HCT116 (cell line): ENCODE data around the gene MPV17. TPM values are rescaled to one million over a fixed set of nuclear protein-coding genes. Genes with fewer than 3 reads are reported as not detected.

Experiments
- ATAC-seq: fragments of 200-7000 bp; cut with Tn5 transposase; 2 replicates; pipeline ENCODE4 v1.9.1; 2020; ENCODE audit warnings: mild to moderate bottlenecking, moderate library complexity
- BruUV-seq: library from RNA; stranded (reverse); fragments of 400-500 nt; replicated peaks from 2 replicates; lab custom pipeline; 2021; lab: Mats Ljungman, UMichigan
- CTCF ChIA-PET: fragments of 300-600 bp; sonication (Branson Sonifier 250); formaldehyde crosslinking; loops from one replicate; lab custom pipeline; 2021; ENCODE audit warnings: antibody characterized with exemption; lab: Charles Lee
- POLR2A ChIA-PET: fragments of 300-600, 350-600 bp; sonication (Branson Sonifier 250); formaldehyde crosslinking; loops from one replicate; lab custom pipeline; 2021; ENCODE audit warnings: antibody characterized with exemption; lab: Charles Lee
- RAD21 ChIA-PET, 2 experiments: fragments of 300-600 bp; sonication (Branson Sonifier 250); formaldehyde crosslinking; loops; one replicate each; lab custom pipeline; 2023; ENCODE audit warnings: low total read pairs in 2 of 2; ENCODE audit not compliant: uncharacterized antibody in 2 of 2, unreplicated experiment in 2 of 2, low non-redundant PET in 1 of 2; lab: Charles Lee
- DNase-seq: peaks from one replicate; pipeline ENCODE4 v3.0.0-alpha.2; 2010; ENCODE audit warnings: low read depth, low spot score
- H2AFZ ChIP-seq: fragments of 200-600 bp; shearing (Covaris generic), sonication (generic); 2 replicates; pipeline ENCODE4 v1.6.1; 2017; ENCODE audit warnings: low read depth, mixed run types, mixed read lengths, antibody characterized with exemption, low read length; ENCODE audit not compliant: poor library complexity, severe bottlenecking
- H3K27ac ChIP-seq: 2 replicates; pipeline ENCODE4 v1.5.1; 2012; ENCODE audit warnings: low read depth, low read length
- H3K27me3 ChIP-seq: fragments of 200-600 bp; sonication (generic); 2 replicates; pipeline ENCODE4 v1.6.1; 2016; ENCODE audit warnings: mixed run types, low read length, mixed read lengths; ENCODE audit not compliant: insufficient read depth
- H3K36me3 ChIP-seq, 2 experiments: fragments of 200-500 bp in 1 of 2; fragments of 200-600 bp in 1 of 2; sonication (Bioruptor generic) in 1 of 2; sonication (generic) in 1 of 2; 2 replicates each; pipeline versions ENCODE4 v1.5.1 to v1.6.1; 2014 to 2016; ENCODE audit warnings: low read length in 2 of 2, inconsistent platforms in 1 of 2, mixed read lengths in 1 of 2, mixed run types in 1 of 2; ENCODE audit not compliant: insufficient read depth in 2 of 2, control insufficient read depth in 1 of 2
- H3K4me1 ChIP-seq, 2 experiments: fragments of 200-600 bp in 1 of 2; sonication (generic) in 1 of 2; 2 replicates each; pipeline versions ENCODE4 v1.5.1 to v1.6.1; 2012 to 2017; ENCODE audit warnings: low read length in 2 of 2, inconsistent platforms in 1 of 2, mild to moderate bottlenecking in 1 of 2, mixed read lengths in 1 of 2, mixed run types in 1 of 2, moderate library complexity in 1 of 2; ENCODE audit not compliant: insufficient read depth in 2 of 2, control insufficient read depth in 1 of 2
- H3K4me2 ChIP-seq: fragments of 200-600 bp; sonication (generic); 2 replicates; pipeline ENCODE4 v1.6.1; 2017; ENCODE audit warnings: mixed run types, low read length, mixed read lengths
- H3K4me3 ChIP-seq, 2 experiments: fragments of 200-600 bp in 1 of 2; sonication (generic) in 1 of 2; replicated peaks in 1 of 2; 2 replicates each; pipeline ENCODE4 v1.5.1; 2011 to 2016; ENCODE audit warnings: low read length in 2 of 2, control low read depth in 1 of 2, low read depth in 1 of 2, mild to moderate bottlenecking in 1 of 2, mixed read lengths in 1 of 2, mixed run types in 1 of 2
- H3K79me2 ChIP-seq: fragments of 200-600 bp; sonication (generic); 2 replicates; pipeline ENCODE4 v1.6.1; 2017; ENCODE audit warnings: mild to moderate bottlenecking, mixed run types, low read length, moderate library complexity, mixed read lengths; ENCODE audit not compliant: insufficient read depth
- H3K9ac ChIP-seq: fragments of 200-600 bp; sonication (generic); 2 replicates; pipeline ENCODE4 v1.6.1; 2016; ENCODE audit warnings: low read length, mixed read lengths
- H3K9me2 ChIP-seq: fragments of 200-600 bp; sonication (generic), shearing (Covaris generic); 2 replicates; pipeline ENCODE4 v1.6.1; 2017; ENCODE audit warnings: mixed run types, mild to moderate bottlenecking, moderate library complexity; ENCODE audit not compliant: insufficient read depth
- H3K9me3 ChIP-seq, 2 experiments: fragments of 200-500 bp in 1 of 2; fragments of 200-600 bp in 1 of 2; sonication (Bioruptor generic) in 1 of 2; sonication (generic) in 1 of 2; 2 replicates each; pipeline ENCODE4 v1.6.1; 2014 to 2017; ENCODE audit warnings: low read length in 2 of 2, mixed read lengths in 2 of 2, inconsistent platforms in 1 of 2, low read depth in 1 of 2, mild to moderate bottlenecking in 1 of 2, mixed run types in 1 of 2, moderate library complexity in 1 of 2; ENCODE audit not compliant: control insufficient read depth in 1 of 2, insufficient read depth in 1 of 2
- H4K20me1 ChIP-seq: fragments of 200-600 bp; sonication (generic), shearing (Covaris generic); 2 replicates; pipeline ENCODE4 v1.6.1; 2017; ENCODE audit warnings: mixed run types, mild to moderate bottlenecking, moderate library complexity; ENCODE audit not compliant: insufficient read depth
- ATF3 ChIP-seq: IDR thresholded peaks from 2 replicates; pipeline ENCODE4 v1.6.1; 2012
- CBX3 ChIP-seq: IDR thresholded peaks from 2 replicates; pipeline ENCODE4 v1.6.1; 2012; ENCODE audit warnings: low read depth
- CEBPB ChIP-seq: IDR thresholded peaks from 2 replicates; pipeline ENCODE4 v1.6.1; 2012; ENCODE audit warnings: low read depth
- EGR1 ChIP-seq: IDR thresholded peaks from 2 replicates; pipeline ENCODE4 v1.6.1; 2012; ENCODE audit warnings: low read depth
- ELF1 ChIP-seq: IDR thresholded peaks from 2 replicates; pipeline ENCODE4 v1.6.1; 2012; ENCODE audit warnings: low read depth, borderline replicate concordance
- EZH2 ChIP-seq: fragments of 200-600 bp; sonication (generic); IDR thresholded peaks from 2 replicates; pipeline ENCODE4 v1.6.1; 2017; ENCODE audit warnings: antibody characterized with exemption, mixed run types
- FOSL1 ChIP-seq: IDR thresholded peaks from 2 replicates; pipeline ENCODE4 v1.6.1; 2012; ENCODE audit warnings: low read depth
- JUND ChIP-seq: IDR thresholded peaks from 2 replicates; pipeline ENCODE4 v1.6.1; 2012
- MAX ChIP-seq: IDR thresholded peaks from 2 replicates; pipeline ENCODE4 v1.6.1; 2012
- POLR2A ChIP-seq: IDR thresholded peaks from 2 replicates; pipeline ENCODE4 v1.7.0; 2011; ENCODE audit warnings: borderline replicate concordance; ENCODE audit not compliant: insufficient read depth, insufficient read length; ENCODE audit errors: extremely low read depth
- REST ChIP-seq: IDR thresholded peaks from 2 replicates; pipeline ENCODE4 v1.6.1; 2012; ENCODE audit warnings: low read depth
- SIN3A ChIP-seq: IDR thresholded peaks from 2 replicates; pipeline ENCODE4 v1.6.1; 2012; ENCODE audit warnings: low read depth
- SP1 ChIP-seq: IDR thresholded peaks from 2 replicates; pipeline ENCODE4 v1.6.1; 2012; ENCODE audit warnings: low read depth
- SRF ChIP-seq: IDR thresholded peaks from 2 replicates; pipeline ENCODE4 v1.6.1; 2012; ENCODE audit warnings: low read depth
- TCF7L2 ChIP-seq: IDR thresholded peaks from 2 replicates; pipeline ENCODE4 v1.7.0; 2011; ENCODE audit warnings: borderline replicate concordance, inconsistent platforms; ENCODE audit not compliant: insufficient read depth, insufficient read length; ENCODE audit errors: extremely low read depth
- YY1 ChIP-seq: IDR thresholded peaks from 2 replicates; pipeline ENCODE4 v1.6.1; 2011; ENCODE audit warnings: low read length, low read depth, moderate library complexity, mild to moderate bottlenecking; ENCODE audit not compliant: insufficient replicate concordance; ENCODE audit errors: extremely low read depth
- ZBTB33 ChIP-seq: IDR thresholded peaks from 2 replicates; pipeline ENCODE4 v1.6.1; 2011; ENCODE audit warnings: mild to moderate bottlenecking, low read length, moderate library complexity; ENCODE audit not compliant: insufficient replicate concordance; ENCODE audit errors: extremely low read depth
- ZFX ChIP-seq: fragments of 450-650 bp; IDR thresholded peaks from 2 replicates; pipeline ENCODE4 v1.6.1; 2017
- ZNF274 ChIP-seq: fragments of 200-500 bp; sonication (Bioruptor generic); IDR thresholded peaks from 2 replicates; pipeline ENCODE4 v1.6.1; 2014; ENCODE audit warnings: mild to moderate bottlenecking, low read depth, low read length, inconsistent platforms
- intact Hi-C: fragments of 100-400 bp; cut with micrococcal nuclease; formaldehyde crosslinking; loops from 2 replicates; pipeline ENCODE4 v1.10.0; 2022
- total RNA-seq: library from RNA; stranded (reverse); gene quantifications from one replicate; pipeline ENCODE4 v1.2.1, GENCODE V29; 2021; ENCODE audit not compliant: unreplicated experiment

Gene MPV17
- total RNA-seq, 1 experiment from 2014 or later = 55.4 TPM

- TF ChIP-seq ZBTB33 = no peak
- no peak for TF ChIP-seq YY1
- no peak for TF ChIP-seq CEBPB
- no peak for TF ChIP-seq TCF7L2
- no peak for TF ChIP-seq ZNF274
- TF ChIP-seq SIN3A = no peak
- no peak for TF ChIP-seq SP1
- no peak for TF ChIP-seq EZH2
Measured at GRCh38 chr2:27305516-27305915, 17.4 kb downstream of the MPV17 start (continued).

GRCh38 chr2:27304488-27305240, 18.2 kb downstream of the MPV17 start:
- TF ChIP-seq REST (no peak), ATF3 (no peak), ZNF274 (no peak), JUND (no peak), POLR2A (no peak), ELF1 (no peak), MAX (no peak), EGR1 (no peak), ZFX (no peak), SRF (no peak), CEBPB (no peak), CBX3 (no peak), FOSL1 (no peak)
- peaks cover 0 to 8% of the 10 kb centered on the region in 2 experiments; a peak in 3 of 4 replicates for H3K4me1 ChIP-seq
- no peak overlapping the region for H3K4me3 ChIP-seq
- no peak for ATAC-seq
- no peaks in the 10 kb centered on the region for H3K79me2 ChIP-seq
- H3K9me2 ChIP-seq = no peaks in the 10 kb centered on the region
- H3K36me3 ChIP-seq = peaks cover 0 to 3% of the 10 kb centered on the region in 2 experiments; a peak in 1 of 4 replicates
- no peak overlapping the region for H3K4me2 ChIP-seq
- CTCF ChIA-PET = interaction anchor here (2.2 kb wide), 1 partner anchor 343 kb away, joined by 13 read pairs; no protein-coding TSS in a partner anchor
- H2AFZ ChIP-seq = no peak overlapping the region
- no peaks in the 10 kb centered on the region for H3K9me3 ChIP-seq
- RAD21 ChIA-PET = no interaction called here
- intact Hi-C loops = loop anchor here (5.0 kb wide), 1 partner anchor 37 kb away; no protein-coding TSS in a partner anchor
- no peaks in the 10 kb centered on the region for H3K27me3 ChIP-seq
- H4K20me1 ChIP-seq = no peaks in the 10 kb centered on the region
- DNase-seq = no peak
- POLR2A ChIA-PET = no interaction called here
- no TSS peak for BruUV-seq
- no peak overlapping the region for H3K27ac ChIP-seq
- H3K9ac ChIP-seq = no peak overlapping the region
